ENCODE measurements around the gene KIF1B.

DNA sequence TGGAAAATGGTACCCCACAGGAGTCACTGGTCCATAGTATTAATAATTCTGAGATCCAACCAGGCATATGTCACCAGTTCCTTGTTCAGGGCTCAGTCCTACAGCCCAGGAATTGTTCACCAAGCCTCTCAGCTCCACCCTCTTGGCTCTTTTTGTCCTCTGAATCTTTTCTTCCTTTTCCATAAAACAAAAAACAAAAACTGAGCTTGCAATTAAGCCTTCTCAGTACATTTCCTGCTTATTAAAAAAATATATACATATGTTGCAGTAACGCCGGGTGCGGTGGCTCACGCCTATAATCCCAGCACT is 23.4 kb upstream of the KIF1B start:
- TF ChIP-seq POLR2A (IDR thresholded peaks at IDR 0.05; ENCODE audit: low read depth) = no peak
- TF ChIP-seq, protein P1, sequence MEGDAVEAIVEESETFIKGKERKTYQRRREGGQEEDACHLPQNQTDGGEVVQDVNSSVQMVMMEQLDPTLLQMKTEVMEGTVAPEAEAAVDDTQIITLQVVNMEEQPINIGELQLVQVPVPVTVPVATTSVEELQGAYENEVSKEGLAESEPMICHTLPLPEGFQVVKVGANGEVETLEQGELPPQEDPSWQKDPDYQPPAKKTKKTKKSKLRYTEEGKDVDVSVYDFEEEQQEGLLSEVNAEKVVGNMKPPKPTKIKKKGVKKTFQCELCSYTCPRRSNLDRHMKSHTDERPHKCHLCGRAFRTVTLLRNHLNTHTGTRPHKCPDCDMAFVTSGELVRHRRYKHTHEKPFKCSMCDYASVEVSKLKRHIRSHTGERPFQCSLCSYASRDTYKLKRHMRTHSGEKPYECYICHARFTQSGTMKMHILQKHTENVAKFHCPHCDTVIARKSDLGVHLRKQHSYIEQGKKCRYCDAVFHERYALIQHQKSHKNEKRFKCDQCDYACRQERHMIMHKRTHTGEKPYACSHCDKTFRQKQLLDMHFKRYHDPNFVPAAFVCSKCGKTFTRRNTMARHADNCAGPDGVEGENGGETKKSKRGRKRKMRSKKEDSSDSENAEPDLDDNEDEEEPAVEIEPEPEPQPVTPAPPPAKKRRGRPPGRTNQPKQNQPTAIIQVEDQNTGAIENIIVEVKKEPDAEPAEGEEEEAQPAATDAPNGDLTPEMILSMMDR (IDR thresholded peaks at IDR 0.05) = no peak
